ENCODE results near the gene NEIL3.

Gene NEIL3, protein sequence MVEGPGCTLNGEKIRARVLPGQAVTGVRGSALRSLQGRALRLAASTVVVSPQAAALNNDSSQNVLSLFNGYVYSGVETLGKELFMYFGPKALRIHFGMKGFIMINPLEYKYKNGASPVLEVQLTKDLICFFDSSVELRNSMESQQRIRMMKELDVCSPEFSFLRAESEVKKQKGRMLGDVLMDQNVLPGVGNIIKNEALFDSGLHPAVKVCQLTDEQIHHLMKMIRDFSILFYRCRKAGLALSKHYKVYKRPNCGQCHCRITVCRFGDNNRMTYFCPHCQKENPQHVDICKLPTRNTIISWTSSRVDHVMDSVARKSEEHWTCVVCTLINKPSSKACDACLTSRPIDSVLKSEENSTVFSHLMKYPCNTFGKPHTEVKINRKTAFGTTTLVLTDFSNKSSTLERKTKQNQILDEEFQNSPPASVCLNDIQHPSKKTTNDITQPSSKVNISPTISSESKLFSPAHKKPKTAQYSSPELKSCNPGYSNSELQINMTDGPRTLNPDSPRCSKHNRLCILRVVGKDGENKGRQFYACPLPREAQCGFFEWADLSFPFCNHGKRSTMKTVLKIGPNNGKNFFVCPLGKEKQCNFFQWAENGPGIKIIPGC

DNA sequence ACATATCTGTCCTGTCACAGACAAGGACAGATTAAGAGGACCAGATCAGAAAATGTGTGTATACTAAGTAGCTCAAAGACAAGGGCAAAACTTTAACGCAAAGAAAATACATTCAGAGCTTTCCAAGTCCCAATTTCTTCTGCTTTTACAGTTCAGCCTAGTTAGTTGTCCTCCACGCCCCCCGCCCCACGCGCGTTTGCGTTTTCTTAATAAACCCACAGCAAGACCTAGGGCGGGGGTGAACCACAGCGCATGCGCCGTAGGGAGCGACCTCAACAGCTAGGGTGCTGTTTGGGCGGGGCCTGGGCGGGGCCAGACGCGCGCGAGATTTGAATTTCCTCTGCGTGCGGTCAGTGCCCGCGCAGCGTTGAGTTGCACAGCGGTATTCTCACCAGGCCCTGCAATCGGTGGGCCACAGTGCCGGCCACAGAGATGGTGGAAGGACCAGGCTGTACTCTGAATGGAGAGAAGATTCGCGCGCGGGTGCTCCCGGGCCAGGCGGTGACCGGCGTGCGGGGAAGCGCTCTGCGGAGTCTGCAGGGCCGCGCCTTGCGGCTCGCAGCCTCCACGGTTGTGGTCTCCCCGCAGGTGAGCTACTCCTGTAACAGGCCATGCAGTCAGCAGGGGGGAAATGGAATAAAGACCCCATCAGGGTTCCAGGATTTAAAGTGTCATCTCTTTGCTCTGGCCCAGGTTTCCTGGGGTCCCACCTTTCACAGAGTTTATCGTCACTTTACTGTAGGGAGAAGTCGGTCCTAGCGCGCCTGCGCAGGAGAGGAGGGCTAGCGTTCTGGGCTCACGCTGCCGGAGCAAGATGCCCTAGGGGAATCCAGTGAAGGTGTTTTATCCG is at the start of gene NEIL3:
NEIL3 (plus strand) TSS at position 353 of the 850 bp plus-strand sequence; CDS start at position 433, 80 bp downstream.
- DNase-seq = peak; percentile 54

DNA sequence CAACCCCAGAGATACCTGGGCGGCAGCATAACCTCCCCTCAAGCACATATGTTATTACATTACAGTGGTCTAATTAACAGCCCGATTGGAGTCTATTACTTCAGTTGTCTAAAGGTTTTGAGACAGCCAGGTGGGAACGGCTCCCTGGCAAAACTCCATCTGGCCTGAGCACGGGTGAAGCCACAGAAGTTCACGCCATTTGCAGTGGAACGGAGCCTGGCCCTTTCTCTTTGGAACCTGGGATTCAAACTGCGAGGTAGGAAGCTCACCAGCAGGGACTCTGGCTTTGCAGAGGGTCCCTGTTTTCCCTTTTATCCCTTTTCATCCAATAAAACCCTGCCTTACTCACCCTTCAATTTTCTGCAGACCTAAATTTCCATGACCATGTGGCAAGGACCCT is 45.9 kb upstream of the NEIL3 start:
- no peak for DNase-seq

DNA sequence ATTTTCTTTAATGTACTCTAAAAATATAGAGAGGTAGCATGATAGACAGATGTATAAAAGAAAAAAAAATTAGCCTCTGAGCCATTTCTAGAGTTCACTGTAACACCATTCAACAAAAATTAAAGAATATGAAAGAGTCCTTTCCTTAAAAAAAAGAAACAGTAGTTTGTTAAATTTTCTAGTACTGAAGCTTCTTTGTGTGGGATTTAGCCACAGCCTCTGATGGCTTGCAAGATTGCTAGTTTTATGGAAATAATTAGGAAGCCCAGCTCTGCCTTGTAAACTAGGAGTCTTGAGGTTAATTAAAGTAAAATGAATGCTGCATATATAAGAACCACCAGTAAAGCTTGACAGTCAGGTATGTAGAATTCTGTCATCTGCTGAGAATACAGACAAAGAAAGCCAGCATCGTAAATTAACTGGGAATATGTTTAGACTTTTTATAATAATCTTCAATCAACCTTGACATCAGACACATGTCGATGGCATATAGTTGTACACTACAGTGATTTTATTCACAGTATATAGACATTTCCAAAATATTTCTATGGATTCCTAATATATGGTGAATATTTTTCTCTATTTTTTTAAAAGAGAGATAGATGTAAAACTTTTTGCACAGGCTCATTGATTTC is 44.8 kb upstream of the NEIL3 start:
- no peak for DNase-seq

DNA sequence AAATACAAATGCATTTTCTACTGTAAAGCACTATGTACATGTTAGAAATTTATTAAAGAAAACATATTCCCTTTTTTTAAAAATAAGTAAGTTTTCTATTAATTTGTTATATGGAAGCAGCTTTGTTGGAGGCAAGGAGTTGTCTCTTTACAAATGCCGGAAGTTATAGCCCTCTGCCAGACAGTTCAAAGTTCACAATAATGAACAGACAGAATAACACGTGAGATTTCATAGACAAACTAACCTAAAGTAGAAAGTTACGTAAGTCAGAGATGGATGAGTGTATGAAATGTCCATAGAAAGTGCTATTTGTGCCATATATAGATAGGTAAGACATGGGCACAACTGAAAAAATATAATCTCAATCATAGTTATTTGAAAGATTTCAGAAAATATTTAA is 43.9 kb upstream of the NEIL3 start:
- DNase-seq = no peak

DNA sequence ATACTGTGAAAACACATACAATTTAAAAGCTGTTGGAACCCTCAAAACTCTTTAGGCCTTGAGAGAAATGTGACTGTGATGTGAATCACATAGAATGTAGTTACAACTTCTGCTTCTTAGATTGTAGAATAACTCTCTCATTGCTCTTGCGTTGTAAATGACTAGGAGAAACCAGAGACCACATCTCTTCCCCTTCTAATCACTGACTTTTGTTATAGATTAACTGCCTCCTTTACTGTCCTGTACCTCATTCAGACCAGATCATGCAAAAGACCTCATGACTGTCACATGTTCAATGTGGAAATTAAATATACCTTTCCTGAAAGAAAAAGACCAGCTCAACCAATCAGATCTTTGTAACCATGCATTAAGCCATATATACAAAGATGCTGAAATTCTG is 43.2 kb upstream of the NEIL3 start:
- no peak for DNase-seq

DNA sequence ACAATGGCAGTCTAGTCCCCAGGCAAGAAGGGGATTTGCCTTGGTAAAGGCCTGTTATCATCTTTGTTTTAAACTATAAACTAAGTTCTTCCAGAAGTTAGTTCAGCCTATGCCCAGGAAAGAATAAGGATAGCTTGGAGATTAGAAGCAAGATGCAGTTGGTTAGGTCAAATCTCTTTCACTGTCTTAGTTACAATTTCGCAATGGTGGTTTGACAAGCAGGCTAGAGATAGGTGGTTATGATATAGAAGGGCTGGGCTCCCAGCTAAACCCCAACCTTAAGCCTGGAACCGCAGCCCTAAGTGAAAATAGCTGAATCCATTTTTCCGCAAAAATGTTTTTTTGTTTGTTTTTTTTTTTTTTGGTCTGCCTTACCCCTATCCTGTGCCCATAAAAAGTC is 41.8 kb upstream of the NEIL3 start:
- DNase-seq = no peak

DNA sequence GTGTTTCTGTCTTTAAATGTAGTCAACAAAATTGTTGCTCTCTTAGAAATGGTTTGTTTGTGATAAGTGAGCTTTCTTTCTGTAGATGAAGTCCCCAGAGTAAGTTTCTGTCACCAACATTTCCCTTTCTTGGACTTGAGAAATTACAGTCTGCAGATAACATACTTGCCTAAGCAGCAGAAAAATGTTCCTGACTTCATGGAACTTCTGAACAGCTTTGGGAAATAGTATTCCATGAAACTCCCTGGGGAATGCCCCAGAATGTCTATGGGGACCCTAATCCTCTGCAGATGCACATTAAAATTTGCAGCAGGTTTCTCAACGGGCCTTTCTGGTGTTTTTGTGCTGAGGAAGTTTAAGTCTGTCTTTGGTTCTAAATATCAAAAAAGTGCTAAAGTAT is 38.6 kb upstream of the NEIL3 start:
- DNase-seq = no peak

DNA sequence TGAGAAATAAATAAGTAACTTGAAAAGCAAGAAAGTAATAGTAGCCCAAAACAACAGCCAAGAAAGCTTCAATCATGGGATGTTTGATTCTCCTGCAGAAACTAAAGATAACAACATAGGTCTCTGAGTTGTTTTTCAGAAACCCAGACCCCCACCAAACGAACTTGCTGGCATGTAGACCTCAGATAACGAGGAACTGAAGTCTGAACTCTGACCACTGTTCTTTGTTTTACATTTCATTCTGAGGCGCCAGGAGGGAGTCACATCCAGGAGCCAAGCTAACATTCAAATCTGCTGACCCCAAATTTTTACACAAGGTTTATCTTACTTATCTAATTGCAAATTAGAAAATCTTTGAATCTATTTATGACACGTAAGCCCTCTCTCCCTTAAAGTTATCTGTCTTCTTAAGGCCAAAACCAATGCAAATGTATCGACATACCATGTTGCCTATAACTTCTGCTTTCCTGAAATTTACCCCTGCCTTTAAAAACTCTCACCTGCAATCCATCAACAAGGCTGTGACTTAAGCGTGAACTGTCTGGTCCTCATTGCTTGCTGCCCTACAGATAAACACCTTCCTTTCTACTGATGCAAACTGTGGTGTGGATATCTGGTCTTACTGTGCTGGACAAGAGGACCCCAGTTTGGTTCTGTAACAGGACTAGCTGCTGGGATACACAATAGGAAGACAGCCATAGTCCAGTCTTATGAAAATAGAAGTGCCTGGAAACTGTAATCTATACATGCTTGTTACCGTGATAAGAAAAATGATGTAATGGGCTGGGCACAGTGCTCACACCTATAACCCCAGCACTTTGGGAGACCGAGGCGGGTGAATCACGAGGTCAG is 37.5 kb upstream of the NEIL3 start:
- no peak for DNase-seq

DNA sequence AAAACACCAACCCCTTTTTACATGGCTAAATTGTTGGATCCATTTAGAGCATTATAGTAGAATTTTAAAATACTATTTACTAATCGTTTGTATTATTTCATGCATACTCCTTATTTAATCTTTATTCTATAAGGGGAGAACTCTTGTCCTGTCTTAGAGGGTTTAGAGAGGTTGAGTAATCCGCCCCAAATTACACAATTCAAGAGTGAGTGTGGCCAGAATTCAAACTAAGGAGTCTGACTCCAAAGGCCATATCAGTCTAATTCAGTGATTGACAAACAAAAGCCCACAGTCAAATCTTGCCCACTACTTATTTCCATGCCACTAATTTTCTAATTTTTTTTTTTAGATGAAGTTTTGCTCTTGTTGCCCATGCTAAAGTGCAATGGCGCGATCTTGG is 33.7 kb upstream of the NEIL3 start:
- no peak for DNase-seq

DNA sequence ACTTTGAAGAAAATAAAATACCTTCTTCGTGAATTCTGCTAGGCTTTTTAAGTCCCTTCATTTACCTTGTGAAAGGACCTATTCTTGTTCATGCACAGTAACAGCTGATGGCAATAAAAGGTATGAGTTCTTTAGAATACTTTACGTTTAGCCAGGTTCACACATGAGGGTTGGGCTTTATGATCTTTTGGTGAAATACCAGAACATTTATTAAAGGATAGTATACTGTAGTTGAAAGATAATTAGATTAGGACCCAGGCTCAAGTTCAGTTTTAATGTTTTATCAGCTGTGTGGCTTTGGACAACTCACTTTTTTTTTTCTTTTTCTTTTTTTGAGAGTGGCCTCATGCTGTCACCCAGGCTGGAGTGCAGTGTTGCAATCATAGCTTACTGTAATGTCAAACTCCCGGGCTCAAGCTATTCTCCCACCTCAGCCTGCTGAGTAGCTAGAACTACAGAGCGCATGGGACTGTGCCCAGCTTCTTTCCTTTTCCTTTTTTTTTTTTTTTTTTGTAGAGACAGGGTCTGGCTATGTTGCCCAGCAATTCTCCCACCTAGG is 28.2 kb upstream of the NEIL3 start:
- DNase-seq = no peak

DNA sequence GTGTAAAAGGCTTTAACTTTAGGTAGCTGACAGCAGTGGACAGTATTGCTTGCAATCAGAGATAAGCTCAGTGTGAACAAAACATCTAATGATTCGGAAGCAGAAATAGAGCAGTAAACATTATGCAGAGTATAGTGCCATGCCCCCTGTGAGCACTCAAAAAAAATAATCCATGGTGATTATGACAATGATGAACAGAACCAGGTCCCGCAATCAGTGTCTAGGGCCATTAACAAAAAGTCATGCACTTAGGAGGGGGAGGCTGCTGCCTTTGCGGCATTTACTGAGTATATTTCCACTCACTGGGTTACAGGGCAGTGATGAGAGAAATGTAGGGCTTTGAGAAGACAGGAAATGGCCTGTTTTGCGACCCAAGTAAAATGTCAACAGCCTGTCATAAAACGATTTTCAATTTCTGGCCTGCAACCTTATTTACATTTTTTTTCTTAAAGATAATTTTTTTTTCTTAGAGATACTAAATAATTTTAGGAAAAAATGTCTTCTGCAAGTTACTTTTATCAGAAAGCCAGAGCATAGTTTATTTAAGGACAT is 27.3 kb upstream of the NEIL3 start:
- DNase-seq = no peak

DNA sequence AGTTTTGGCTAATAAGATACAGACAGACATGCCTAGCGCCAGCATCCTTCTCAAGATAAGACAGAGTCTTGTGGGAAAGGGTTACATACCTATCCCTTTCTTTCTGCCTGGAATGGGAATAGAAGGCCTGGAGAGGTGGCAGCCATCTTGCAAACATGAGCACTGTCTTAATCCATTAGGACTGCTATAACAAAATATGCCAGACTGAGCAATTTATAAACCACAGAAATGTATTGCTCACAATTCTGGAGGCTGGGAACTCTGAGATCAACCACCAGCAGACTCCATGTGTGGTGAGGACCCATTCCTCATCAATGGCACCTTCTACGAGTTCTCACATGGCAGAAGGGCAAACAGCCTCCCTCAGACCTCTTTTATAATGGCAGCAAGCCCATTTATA is 26.5 kb upstream of the NEIL3 start:
- DNase-seq = no peak

DNA sequence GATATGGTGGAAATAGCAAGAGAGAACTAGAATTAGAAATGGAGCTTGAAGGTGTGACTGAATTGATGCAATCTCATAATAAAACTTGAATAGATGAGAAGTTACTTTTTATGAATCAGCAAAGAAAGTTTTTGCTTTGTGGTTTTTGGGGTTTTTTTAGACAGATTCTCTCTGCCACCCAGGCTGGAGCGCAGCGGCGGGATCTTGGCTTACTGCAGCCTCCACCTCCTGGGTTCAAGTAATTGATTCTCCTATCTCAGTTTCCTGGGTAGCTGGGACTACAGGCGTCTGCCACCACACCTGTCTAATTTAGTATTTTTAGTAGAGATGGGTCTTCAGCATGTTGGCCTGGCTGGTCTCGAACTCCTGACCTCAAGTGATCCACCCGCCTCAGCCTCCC is 23.7 kb upstream of the NEIL3 start:
- DNase-seq = no peak

DNA sequence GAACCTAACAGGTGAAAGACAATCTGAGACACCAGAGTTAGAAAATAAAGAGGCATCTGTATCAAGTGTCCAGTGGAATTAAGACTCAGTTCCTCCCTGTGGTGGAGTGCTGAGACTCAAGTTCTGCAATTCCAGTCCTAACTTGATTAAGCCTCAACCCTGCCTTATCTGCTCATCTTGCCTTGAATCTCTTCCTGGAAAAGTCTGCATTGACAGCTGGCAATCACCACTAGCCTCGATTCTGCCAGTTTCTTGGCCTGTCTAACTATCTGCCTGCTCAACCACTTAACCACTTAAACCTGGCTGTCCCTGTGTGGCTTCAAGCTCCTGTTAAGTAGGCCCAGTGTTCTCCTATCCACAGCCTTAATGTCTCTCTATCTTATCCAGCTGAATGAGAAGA is 22.4 kb upstream of the NEIL3 start:
- no peak for DNase-seq

DNA sequence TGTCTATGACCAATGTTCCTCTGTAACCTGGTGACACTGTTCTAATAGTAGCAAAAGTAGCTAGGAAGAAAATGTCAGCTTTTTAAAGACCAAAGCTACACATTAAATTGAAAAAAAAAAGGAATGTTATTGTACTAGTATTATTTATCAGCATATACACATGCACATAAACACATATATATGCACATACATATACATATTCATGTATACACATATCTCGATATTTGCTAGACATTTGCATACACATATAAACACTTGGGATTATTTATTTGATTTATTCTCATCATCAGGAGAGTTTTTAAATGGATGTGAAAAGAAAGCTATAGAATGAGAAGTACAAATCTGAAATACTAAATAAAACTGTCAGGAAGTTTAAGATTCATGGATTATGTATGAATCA is 21.3 kb upstream of the NEIL3 start:
- DNase-seq = no peak

DNA sequence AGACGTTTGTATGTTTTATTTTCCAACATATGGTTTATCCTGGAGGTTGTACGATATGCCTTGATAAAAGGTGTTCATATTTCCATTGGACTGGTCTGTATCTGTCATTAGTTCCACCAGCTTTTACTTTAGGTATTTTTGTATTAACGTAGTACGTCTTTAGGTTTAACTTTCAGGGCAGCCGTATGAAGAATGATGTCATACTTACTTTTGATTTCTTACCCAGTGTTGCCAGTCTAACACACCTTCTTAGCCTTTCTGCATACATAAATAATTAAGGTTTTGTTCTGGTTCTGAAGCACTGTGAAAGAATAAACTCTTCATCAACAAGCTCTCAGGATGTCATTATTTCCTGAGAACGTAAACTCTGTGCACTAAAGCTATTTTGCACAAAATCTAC is 18.9 kb upstream of the NEIL3 start:
- DNase-seq = no peak

DNA sequence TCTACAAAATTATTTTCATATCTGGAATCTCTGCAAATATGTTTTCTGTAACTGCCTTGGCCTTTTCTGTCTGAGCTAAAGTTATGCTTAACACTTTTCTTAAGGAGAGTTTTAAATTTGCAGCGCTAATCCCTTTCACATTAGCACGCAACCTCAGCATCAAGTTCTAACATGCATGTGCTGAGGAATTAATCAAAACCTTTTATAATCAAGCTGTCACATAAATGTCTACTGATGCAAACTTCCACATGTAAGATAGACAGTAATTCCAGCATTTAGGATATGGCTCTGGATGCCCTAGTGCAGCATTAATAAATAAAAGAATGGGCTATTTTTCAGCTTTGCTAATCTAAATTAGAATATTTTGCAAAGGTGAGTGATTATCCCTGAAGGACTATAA is 17.5 kb upstream of the NEIL3 start:
- no peak for DNase-seq

DNA sequence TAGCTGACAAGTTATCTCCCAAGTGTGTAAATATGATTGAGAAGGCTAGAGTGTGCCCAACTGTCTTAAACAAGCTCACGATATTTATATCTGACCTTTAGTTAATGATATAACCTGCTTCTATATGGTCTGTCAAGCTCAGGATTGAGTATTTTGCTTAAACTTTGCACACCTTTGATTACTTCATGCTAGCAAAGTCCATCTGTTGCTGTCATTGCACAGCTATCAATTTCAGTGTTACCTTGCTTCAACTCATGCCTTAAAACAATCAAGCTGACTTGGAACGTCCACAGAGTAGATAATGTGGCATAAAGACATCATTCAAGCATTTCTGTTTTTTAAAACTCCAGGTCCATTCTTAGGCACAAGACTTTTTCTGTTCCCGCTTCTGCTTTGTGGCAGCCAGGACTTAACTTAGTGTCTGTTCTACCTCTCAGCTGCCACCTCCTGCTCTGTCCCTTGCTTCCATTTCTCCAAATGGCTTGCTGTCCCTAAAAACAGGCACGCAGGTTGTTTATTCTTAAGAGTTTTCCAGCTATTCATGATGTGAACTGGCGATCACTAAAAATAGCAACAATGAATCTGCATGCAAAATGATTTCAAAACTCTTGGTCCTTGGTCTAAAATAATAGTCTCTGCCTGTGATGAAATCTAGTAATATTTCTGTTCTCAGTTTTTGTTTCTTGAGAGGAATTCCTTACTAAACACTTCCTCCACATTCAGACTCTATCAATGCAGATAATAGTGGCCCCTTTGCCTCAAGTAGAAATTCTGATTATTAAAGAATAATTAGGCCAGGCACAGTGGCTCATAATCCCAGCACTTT is 16.3 kb upstream of the NEIL3 start:
- no peak for DNase-seq

DNA sequence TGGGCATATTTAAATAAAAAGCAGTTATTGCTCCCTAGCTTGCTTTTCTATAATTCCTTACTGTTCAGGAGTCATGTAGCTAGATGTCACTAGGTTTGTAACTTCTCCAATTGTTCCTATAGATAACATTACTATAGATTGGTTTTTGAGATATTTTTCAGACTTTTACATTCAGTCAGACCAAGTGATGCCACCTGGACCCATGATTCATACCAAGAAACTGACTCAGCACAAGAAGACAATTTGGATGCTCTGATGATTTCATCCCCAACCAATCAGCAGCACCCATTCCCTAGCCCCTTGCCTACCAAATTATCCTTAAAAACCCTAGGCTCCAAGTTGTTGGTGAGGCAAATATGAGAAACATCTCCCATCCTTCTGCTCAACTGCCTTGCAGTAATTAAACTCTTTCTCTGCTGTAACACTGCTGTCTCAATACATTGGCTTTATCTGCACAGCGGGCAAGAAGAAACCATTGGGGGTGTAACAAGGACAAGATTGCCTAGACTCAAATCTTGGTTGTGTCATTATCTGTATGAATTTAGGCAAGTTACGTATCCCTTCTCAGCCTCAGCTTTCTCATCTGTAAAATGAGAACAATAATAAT is 11.8 kb upstream of the NEIL3 start:
- no peak for DNase-seq

DNA sequence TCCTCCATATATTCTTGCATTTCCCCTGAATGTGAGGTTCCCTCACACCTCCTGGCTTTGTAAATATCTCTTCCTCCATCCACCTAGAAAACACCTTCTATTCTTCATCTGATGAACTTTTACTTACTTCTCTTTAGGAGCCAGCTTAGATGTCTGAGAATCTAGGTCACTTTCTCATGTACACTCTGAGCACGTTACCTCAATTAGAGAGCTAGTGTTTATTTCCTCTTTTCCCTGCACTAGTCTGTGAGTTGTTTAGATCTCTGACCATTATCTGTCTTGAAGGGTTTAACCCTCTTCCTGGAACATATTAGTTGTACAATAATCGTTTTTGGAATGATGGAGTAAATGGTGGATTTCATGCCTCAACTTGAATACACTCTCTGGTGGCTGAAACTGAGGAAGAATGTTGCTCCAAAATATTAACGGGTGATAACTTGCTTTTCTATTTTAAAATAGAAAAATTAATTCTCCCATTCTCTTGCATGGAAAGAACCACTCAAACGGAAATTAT is 8.5 kb upstream of the NEIL3 start:
- DNase-seq = no peak

All from NCI-H510A (cell line).